ENCODE results near the gene ADK. TPM values are rescaled to one million over a fixed set of nuclear protein-coding genes. Genes with fewer than 3 reads are reported as not detected.
"Not testable (repeated sequence)": the region's sequence is repeated elsewhere in the genome, so short reads cannot be mapped to it uniquely, and the experiment has no call there.

Gene ADK
- total and polyA plus RNA-seq, 2 of the 4 experiments (the other 2 are of a cell fraction), result 30.6 to 40.9 TPM

- H3K14ac ChIP-seq (replicated peaks; ENCODE audit: low read depth, low read length); H4K5ac ChIP-seq (ENCODE audit: low read depth, low read length); H4K8ac ChIP-seq (ENCODE audit: low read depth in 2 of 2, low read length in 2 of 2); H3K4me2 ChIP-seq (ENCODE audit: low read depth, low read length); H2AK5ac ChIP-seq (ENCODE audit: low read depth, low read length); H3K56ac ChIP-seq (ENCODE audit: extremely low read depth, insufficient read depth, low read length); H2AFZ ChIP-seq (replicated peaks; ENCODE audit: low read length, poor library complexity); H4K20me1 ChIP-seq (ENCODE audit: insufficient read depth, low read length); CTCF ChIA-PET; H4K91ac ChIP-seq (ENCODE audit: insufficient read depth, low read depth, low read length); H3K27ac ChIP-seq (ENCODE audit: insufficient read depth, low read length); in situ Hi-C loops (cut with MboI; ENCODE audit: low sequenced_read_pairs); H3K18ac ChIP-seq (ENCODE audit: low read depth, low read length); intact Hi-C loops (cut with micrococcal nuclease); H2BK15ac ChIP-seq (ENCODE audit: low read depth, low read length); H2AK9ac ChIP-seq (replicated peaks; ENCODE audit: low read depth, low read length, poor library complexity); H3K4me1 ChIP-seq (ENCODE audit: control insufficient read depth, insufficient read depth, low read length); dilution Hi-C loops (cut with HindIII; ENCODE audit: low sequenced_read_pairs, unreplicated experiment); BruUV-seq (replicated peaks); H2BK120ac ChIP-seq (ENCODE audit: low read depth, low read length); H3K36me3 ChIP-seq (ENCODE audit: control insufficient read depth, insufficient read depth, low read length); H2BK5ac ChIP-seq (ENCODE audit: low read depth, low read length, poor library complexity, severe bottlenecking); H3K23ac ChIP-seq (ENCODE audit: low read depth, low read length); H3K79me1 ChIP-seq (ENCODE audit: low read depth in 1 of 2, low read length in 2 of 2); H2BK20ac ChIP-seq (ENCODE audit: low read depth, low read length); H3K9me1 ChIP-seq (ENCODE audit: insufficient read depth, low read length); DNase-seq; H3K4me3 ChIP-seq (ENCODE audit: insufficient read depth, low read depth, low read length); H3K9ac ChIP-seq (ENCODE audit: low read depth, low read length); H3K9me3 ChIP-seq (ENCODE audit: control insufficient read depth, insufficient read depth, low read length); H3K27me3 ChIP-seq (ENCODE audit: control insufficient read depth, insufficient read depth, low read length); H3K4ac ChIP-seq (ENCODE audit: low read depth, low read length); POLR2A ChIA-PET (ENCODE audit: unreplicated experiment); ATAC-seq (ENCODE audit: low read depth): not testable (repeated sequence)
- WGBS, 2 experiments (ENCODE audit: extremely low coverage in 2 of 2, insufficient read length in 1 of 2), result no CpG with 5 or more reads among the region's 1 CpG
These were observed 306.5 kb downstream of the ADK start for GRCh38 chr10:74457478-74457877.

All from IMR-90 (cell line).